Lung microvascular endothelial cell (primary cell): ENCODE data around the gene STRN4. TPM values are rescaled to one million over a fixed set of nuclear protein-coding genes. Genes with fewer than 3 reads are reported as not detected.
A peak's percentile ranks its signal among the peaks of the same experiment; 100 is the strongest.
"Not testable (repeated sequence)": the region's sequence is repeated elsewhere in the genome, so short reads cannot be mapped to it uniquely, and the experiment has no call there.

Experiments
- DNase-seq, 2 donors: peaks; one replicate each; pipeline versions ENCODE4 v3.0.0 to v3.0.0-alpha.2; 2010; ENCODE audit warnings: low read depth in 2 of 2
- total RNA-seq: library from RNA; depleted of rRNA; stranded (reverse); fragments of >200 nt; gene quantifications from 2 replicates; pipeline ENCODE4 v1.2.1, GENCODE V29; 2014

The STRN4 gene
- total RNA-seq, 1 donor from 2014 or later, result 84.3 TPM

- no peak for DNase-seq
These were observed 26.1 kb upstream of the STRN4 start for GRCh38 chr19:46772170-46773017.

- not testable (repeated sequence) for DNase-seq
These were observed 22.5 kb upstream of the STRN4 start for GRCh38 chr19:46768746-46769145.

GRCh38 chr19:46766569-46767317, 20.5 kb upstream of the STRN4 start:
- DNase-seq, result peak in 1 of 2 donors; percentile 44

- no peak for DNase-seq
These were observed 18.6 kb upstream of the STRN4 start for GRCh38 chr19:46764817-46765291.

GRCh38 chr19:46762245-46762890, 16.1 kb upstream of the STRN4 start:
- no peak for DNase-seq

GRCh38 chr19:46761418-46761831, 15.2 kb upstream of the STRN4 start:
- no peak for DNase-seq

GRCh38 chr19:46760897-46761296, 14.6 kb upstream of the STRN4 start:
- not testable (repeated sequence) for DNase-seq

- DNase-seq, result no peak
These were observed 14.1 kb upstream of the STRN4 start for GRCh38 chr19:46760363-46760762.

GRCh38 chr19:46759817-46760333, 13.6 kb upstream of the STRN4 start:
- no peak for DNase-seq

- no peak for DNase-seq
These were observed 13.0 kb upstream of the STRN4 start for GRCh38 chr19:46759206-46759605.

- peak; percentile 49 to 79 for DNase-seq
These were observed 10.3 kb upstream of the STRN4 start for GRCh38 chr19:46756544-46756888.

GRCh38 chr19:46755853-46756543, 9.7 kb upstream of the STRN4 start:
- DNase-seq, result no peak

- DNase-seq, result peak; percentile 57 to 79
These were observed 9.0 kb upstream of the STRN4 start for GRCh38 chr19:46755077-46755852.

- peak; percentile 57 to 63 for DNase-seq
These were observed 7.3 kb upstream of the STRN4 start for GRCh38 chr19:46753420-46754155.

- peak; percentile 81 to 85 for DNase-seq
These were observed 2.3 kb upstream of the STRN4 start for GRCh38 chr19:46748325-46749109.

- DNase-seq, result peak in 1 of 2 donors; percentile 33
These were observed 549 bp downstream of the STRN4 start, which contains the start of gene FKRP for GRCh38 chr19:46745521-46746280. Gene FKRP (plus strand): TSS chr19:46746057. CDS start chr19:46755451, 9,394 bp downstream.

GRCh38 chr19:46745030-46745429, 1.2 kb downstream of the STRN4 start:
- no peak for DNase-seq
